Measurements from ENCODE around the gene GAGE10. TPM values are rescaled to one million over a fixed set of nuclear protein-coding genes. Genes with fewer than 3 reads are reported as not detected.

The GAGE10 gene
- total RNA-seq, 1 experiment from 2014 or later = not detected

DNA sequence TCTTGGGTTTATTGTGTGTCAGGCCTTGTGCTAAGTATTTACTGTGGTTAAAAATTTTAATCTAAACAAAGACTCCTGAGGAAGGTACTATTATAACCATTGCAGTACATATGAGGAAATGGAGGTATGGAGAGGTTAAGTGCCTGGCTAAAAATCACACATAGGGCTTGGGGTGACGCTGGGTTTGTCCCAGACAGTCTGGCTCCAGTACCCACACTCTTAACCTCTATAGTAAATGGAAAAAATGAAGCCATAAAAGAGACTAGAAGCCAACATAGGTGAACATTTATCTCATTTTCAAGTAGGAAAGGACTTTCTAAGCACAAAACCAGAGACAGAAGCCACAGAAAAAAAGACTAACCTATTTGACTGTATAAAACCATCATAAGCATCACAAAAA, 40.8 kb upstream of the GAGE10 start (continued):
- TF ChIP-seq SP1 (IDR thresholded peaks at IDR 0.05; ENCODE audit: low read depth) = no peak
- no peak for TF ChIP-seq FOSL1 (IDR thresholded peaks at IDR 0.05; ENCODE audit: low read depth)
- TF ChIP-seq ZFX (IDR thresholded peaks at IDR 0.05) = no peak
- TF ChIP-seq CBX3 (IDR thresholded peaks at IDR 0.05; ENCODE audit: low read depth) = no peak

DNA sequence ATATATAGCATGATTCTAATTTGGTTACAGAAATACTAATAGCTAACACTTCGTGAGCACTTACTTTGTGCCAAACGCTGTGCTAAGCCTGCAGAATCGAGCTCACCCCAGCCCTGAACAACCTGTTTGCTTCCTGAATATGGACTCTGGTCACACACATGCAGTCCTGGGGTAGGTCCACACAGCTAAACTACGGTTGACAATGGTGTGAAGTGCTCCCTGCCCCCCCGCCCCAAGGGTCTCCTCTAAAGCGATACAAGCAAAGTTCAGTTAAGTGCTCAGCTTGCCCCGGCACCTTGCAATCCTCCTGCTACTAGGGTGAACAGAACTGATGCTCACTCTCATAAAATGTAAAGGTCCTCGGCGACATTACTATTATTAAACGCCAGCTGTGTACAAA, 39.8 kb upstream of the GAGE10 start:
- Histone ChIP-seq H3K79me2 (ENCODE audit: insufficient read depth, low read length) (no peaks in the 10 kb centered on the region), H4K20me1 (ENCODE audit: insufficient read depth) (no peaks in the 10 kb centered on the region), H3K4me2 (ENCODE audit: low read length) (no peak overlapping the region), H3K4me1 (ENCODE audit: control insufficient read depth in 1 of 2, insufficient read depth in 2 of 2, low read length in 2 of 2) (peaks cover 0 to 6% of the 10 kb centered on the region in 2 experiments; a peak in 1 of 4 replicates), H3K27ac (ENCODE audit: low read depth, low read length) (no peak overlapping the region), H3K9ac (ENCODE audit: low read length) (no peak overlapping the region), H3K9me2 (ENCODE audit: insufficient read depth) (no peaks in the 10 kb centered on the region), H2AFZ (ENCODE audit: low read depth, low read length, poor library complexity, severe bottlenecking) (no peak overlapping the region), H3K36me3 (ENCODE audit: control insufficient read depth in 1 of 2, insufficient read depth in 2 of 2, low read length in 2 of 2) (no peaks in the 10 kb centered on the region), H3K9me3 (ENCODE audit: control insufficient read depth in 1 of 2, insufficient read depth in 1 of 2, low read depth in 1 of 2, low read length in 2 of 2) (no peaks in the 10 kb centered on the region), H3K4me3 (replicated peaks in 1 of 2; ENCODE audit: low read depth in 1 of 2, low read length in 2 of 2) (no peak overlapping the region), H3K27me3 (ENCODE audit: insufficient read depth, low read length) (no peaks in the 10 kb centered on the region)
- intact Hi-C loops (cut with micrococcal nuclease) = no loop called here
- RAD21 ChIA-PET (ENCODE audit: low non-redundant PET in 1 of 2, low total read pairs in 2 of 2, uncharacterized antibody in 2 of 2, unreplicated experiment in 2 of 2) = no interaction called here
- BruUV-seq (replicated peaks) = no TSS peak
- ATAC-seq = no peak
- POLR2A ChIA-PET = no interaction called here
- CTCF ChIA-PET = no interaction called here
- no peak for DNase-seq (ENCODE audit: low read depth, low spot score)
- TF ChIP-seq ZNF274 (IDR thresholded peaks at IDR 0.05; ENCODE audit: low read depth, low read length) (no peak), ZFX (IDR thresholded peaks at IDR 0.05) (no peak), ELF1 (IDR thresholded peaks at IDR 0.05; ENCODE audit: borderline replicate concordance, low read depth) (no peak), POLR2AphosphoS5 (IDR thresholded peaks at IDR 0.05; ENCODE audit: low read depth, low read length) (no peak), RAD21 (IDR thresholded peaks at IDR 0.05; ENCODE audit: low read depth) (no peak), POLR2A (IDR thresholded peaks at IDR 0.05; ENCODE audit: borderline replicate concordance, extremely low read depth, insufficient read depth, insufficient read length) (no peak), FOSL1 (IDR thresholded peaks at IDR 0.05; ENCODE audit: low read depth) (no peak), JUND (IDR thresholded peaks at IDR 0.05) (no peak), CEBPB (IDR thresholded peaks at IDR 0.05; ENCODE audit: low read depth) (no peak), CBX3 (IDR thresholded peaks at IDR 0.05; ENCODE audit: low read depth) (no peak)
- TF ChIP-seq, protein P1, sequence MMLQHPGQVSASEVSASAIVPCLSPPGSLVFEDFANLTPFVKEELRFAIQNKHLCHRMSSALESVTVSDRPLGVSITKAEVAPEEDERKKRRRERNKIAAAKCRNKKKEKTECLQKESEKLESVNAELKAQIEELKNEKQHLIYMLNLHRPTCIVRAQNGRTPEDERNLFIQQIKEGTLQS (IDR thresholded peaks at IDR 0.05) = no peak
- TF ChIP-seq, protein P2, sequence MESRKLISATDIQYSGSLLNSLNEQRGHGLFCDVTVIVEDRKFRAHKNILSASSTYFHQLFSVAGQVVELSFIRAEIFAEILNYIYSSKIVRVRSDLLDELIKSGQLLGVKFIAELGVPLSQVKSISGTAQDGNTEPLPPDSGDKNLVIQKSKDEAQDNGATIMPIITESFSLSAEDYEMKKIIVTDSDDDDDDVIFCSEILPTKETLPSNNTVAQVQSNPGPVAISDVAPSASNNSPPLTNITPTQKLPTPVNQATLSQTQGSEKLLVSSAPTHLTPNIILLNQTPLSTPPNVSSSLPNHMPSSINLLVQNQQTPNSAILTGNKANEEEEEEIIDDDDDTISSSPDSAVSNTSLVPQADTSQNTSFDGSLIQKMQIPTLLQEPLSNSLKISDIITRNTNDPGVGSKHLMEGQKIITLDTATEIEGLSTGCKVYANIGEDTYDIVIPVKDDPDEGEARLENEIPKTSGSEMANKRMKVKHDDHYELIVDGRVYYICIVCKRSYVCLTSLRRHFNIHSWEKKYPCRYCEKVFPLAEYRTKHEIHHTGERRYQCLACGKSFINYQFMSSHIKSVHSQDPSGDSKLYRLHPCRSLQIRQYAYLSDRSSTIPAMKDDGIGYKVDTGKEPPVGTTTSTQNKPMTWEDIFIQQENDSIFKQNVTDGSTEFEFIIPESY (IDR thresholded peaks at IDR 0.05; ENCODE audit: extremely low read depth, insufficient replicate concordance, low read length) = no peak
